ENCODE measurements around the gene GNMT.

GRCh38 chr6:42993445-42993844 is 32.9 kb downstream of the GNMT start:
- TF ChIP-seq POLR2A (IDR thresholded peaks at IDR 0.05) (no peak), EP300 (IDR thresholded peaks at IDR 0.05) (no peak)

Measured in suprapubic skin (tissue), 2 donors.